ENCODE data around the gene RNF180.

DNA sequence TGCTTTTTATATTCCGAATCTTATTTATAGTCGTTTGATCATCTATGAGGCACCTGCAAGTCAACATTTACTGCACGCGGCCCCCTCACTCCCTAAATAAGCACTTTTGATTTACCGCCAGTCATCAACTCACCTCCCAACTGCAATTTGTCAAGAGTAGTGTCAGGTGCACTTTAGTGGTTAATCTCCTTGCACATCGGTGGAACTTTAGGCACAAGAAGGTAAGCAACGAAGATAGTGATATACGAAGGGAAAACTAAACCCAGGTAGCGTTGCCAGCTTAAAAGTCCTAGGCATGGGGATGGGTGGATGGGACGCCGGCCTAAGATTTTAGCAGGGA lies 513 bp upstream of the RNF180 start:
- TF ChIP-seq POLR2A (IDR thresholded peaks at IDR 0.05; ENCODE audit: low read depth, low read length), result no peak
- TF ChIP-seq POLR2AphosphoS5 (IDR thresholded peaks at IDR 0.05; ENCODE audit: low read depth, low read length), result no peak
